GM18870 (cell line): ENCODE measurements around the gene CDV3.
A peak's percentile ranks its signal among the peaks of the same experiment; 100 is the strongest.

Experiments
- ATAC-seq: cut with Tn5 transposase; IDR thresholded peaks from one replicate; pipeline ENCODE4 v1.9.1; 2021; ENCODE audit warnings: moderate library complexity; ENCODE audit not compliant: unreplicated experiment

The CDV3 gene

DNA sequence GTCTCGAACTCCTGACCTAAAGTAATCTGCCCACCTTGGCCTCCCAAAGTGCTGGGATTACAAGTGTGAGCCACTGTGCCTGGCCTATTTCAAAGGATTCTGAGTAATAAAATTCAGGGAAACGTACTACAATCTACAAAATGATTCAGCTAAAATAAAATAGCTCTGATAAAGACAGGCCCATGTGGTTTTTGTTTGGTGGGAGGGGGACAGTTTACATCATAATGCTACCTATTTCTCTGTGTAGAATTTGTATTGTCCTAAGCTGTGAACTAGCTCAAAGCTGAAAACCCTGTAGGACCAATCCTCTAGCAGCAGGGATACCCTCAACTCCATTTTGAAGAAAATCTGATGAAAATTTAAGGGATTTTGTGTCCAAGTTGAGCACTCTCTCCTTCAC is 25.8 kb downstream of the CDV3 start:
- no peak for ATAC-seq

DNA sequence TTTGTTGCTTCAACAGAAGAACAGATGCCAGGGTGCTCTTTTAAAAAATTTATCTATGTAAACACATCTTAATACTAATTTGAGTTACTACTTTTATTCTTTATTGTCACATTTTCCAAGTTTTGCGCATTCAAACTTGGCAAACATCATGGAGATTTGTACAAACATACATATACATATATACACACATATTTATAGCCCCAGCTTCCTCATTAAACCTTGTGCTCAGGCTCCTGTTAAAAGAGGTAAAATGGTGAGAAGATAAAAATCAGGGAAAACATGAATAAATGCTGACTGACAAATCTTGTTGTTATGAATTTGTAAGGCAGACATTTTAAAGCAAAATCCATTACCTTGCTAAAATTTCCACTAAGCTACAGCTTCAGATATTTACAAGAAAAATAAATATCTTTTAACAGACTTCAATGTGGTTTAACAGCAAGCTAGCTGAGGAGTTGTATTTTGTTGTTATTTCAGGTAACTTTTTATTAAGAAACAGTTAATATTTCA is 27.1 kb downstream of the CDV3 start:
- no peak for ATAC-seq

DNA sequence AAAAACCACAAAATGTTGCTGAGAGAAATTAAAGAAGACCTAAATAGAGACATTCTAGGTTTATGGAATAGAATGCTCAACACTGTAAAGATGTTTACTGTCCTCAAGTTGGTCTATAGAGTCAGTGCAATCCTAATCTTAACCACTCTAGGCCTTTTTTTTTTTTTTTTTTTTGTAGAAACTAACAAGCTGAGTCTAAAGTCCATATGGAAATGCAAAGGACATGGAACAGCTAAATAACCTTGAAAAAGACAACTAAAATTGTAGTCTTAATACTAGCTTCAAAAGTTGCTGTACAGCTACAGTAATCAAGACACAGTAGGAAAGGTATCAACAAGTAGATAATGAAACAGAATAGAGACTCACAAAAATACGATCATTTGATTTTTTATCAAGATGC is 32.9 kb downstream of the CDV3 start:
- no peak for ATAC-seq

DNA sequence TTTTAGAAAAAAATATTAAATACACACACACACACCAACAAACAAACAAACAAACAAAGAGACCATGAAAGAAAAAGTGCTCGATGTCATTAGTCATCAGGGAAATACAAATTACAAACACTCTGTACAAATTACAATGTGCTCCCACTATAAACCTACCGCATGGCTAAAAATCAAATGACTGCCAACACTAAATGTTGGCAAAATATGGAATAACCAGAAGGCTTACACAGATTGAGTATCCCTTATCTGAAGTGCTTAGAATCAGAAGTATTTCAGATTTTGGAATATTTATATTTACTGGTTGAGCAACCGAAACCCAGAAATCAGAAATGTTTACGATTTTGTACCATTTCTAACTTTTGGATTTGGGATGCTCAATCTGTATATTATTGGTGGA is 33.4 kb downstream of the CDV3 start:
- no peak for ATAC-seq

- no peak for ATAC-seq
Observed at GRCh38 chr3:133607816-133608215, 34.3 kb downstream of the CDV3 start.

DNA sequence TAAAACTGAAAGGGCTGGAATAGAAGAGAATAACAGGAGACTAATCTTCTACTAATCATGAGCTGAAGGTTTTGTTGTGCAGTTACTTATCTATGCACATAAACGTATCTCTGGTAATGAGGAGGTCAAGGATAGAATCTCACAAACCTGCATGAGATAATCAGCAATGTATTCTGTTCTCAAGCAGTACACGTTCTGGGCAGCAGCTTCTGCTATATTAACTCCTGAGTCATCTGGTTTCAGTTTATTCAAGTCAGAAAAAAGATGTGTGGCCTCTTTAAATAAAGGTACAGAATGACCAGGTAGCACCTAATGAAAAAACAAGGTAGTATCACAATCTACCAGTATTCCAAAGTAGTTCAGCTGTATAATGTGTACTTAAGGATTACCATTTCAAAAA is 34.9 kb downstream of the CDV3 start:
- ATAC-seq: no peak

GRCh38 chr3:133610031-133610430 is 36.5 kb downstream of the CDV3 start:
- ATAC-seq: no peak

- no peak for ATAC-seq
Observed at GRCh38 chr3:133611534-133611933, 38.0 kb downstream of the CDV3 start.

DNA sequence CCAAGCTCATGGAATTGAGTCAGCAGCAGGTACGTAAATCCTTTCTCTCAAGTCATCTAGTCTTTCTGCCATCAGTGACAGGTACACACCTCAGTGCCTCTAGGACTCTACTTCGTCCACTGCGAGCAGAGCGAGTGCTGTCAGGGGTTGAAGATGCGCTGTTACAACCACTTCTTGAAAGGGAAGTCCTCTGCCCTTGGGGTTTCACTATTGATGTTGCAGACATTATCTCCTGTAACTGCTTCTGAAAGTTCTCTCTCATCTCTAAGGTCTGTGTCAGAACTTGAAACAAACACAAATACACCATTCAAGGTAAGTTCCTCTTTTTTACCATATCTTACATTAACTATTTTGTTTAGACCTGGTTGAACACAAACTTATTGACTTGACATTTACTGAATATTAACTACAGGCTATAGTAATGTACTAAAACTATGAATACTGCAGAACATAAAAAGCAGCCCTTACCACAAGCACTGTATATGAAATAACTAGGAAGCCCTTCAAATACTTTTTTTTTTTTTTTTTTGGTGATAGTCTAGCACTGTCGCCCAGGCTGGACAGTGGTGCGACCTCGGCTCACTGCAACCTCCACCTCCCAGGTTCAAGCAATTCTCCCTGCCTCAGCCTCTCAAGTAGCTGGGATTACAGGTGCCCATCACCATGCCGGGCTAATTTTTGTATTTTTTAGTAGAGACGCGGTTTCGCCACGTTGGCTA is 46.7 kb downstream of the CDV3 start:
- peak; percentile 99 for ATAC-seq

DNA sequence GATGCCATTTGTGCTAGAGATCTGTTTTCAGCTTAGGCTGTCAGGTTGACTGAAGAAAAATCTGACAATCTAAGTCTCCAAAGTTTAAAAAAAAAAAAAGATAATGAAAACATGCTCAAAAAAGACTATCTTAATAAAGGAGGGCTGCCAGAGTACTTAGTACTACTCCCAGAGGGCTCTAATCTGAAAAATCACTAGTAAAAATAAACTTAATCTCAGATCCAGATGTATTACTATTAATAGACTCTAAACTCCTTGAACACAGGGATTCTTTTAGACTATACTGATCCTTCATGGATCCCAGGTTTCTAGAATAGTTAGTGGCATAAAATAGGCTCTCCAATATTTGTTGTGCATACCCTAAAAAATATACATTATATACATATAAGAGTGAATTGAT is 54.3 kb downstream of the CDV3 start:
- no peak for ATAC-seq

GRCh38 chr3:133629146-133629545 is 55.7 kb downstream of the CDV3 start:
- no peak for ATAC-seq

DNA sequence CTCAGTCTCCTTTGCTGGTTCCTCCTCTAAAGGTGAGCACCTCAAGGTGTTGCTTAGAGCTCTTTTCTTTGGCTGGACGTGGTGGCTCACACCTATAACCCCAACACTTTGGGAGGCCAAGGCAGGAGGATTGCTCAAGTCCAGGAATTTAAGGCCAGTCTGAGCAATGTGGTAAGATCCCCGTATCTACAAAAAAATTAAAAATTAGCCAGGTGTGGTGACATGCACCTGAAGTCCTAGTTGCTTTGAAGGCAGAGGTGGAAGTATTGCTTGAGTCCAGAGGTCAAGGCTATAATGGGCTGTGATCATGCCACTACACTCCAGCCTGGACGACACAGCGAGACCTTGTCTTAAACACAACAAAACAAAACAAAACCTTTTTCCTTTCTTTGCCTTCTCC is 60.0 kb downstream of the CDV3 start:
- no peak for ATAC-seq
